Left lobe of liver (tissue), 2 donors: ENCODE data around the gene ATF3. TPM values are rescaled to one million over a fixed set of nuclear protein-coding genes. Genes with fewer than 3 reads are reported as not detected.
"Not testable (repeated sequence)": the region's sequence is repeated elsewhere in the genome, so short reads cannot be mapped to it uniquely, and the experiment has no call there.

ENCODE experiments used
- ATAC-seq: fragments of 200-7000 bp; cut with Tn5 transposase; one replicate; pipeline ENCODE4 v1.9.1; 2020; ENCODE audit warnings: mild to moderate bottlenecking, moderate library complexity
- DNase-seq: peaks from one replicate; pipeline ENCODE4 v3.0.0-alpha.2; 2020; ENCODE audit warnings: low spot score
- total RNA-seq: library from RNA; stranded (reverse); gene quantifications from one replicate; pipeline ENCODE4 v1.2.1, GENCODE V29; 2021
- donor health status: DM: no; HTN: no; CAD: no; lungs with moderate emphysema.
- donor health status: DM: no; HTN: yes; CAD: no.

Gene ATF3
- total RNA-seq, 1 donor from 2014 or later = 2.6 TPM

- no peak for DNase-seq
- ATAC-seq = no peak
Measured at GRCh38 chr1:212624976-212625501, 16.5 kb downstream of the ATF3 start.

- ATAC-seq (no peak), DNase-seq (no peak)
Measured at GRCh38 chr1:212625781-212626450, 17.4 kb downstream of the ATF3 start.

- DNase-seq (no peak), ATAC-seq (no peak)
Measured at GRCh38 chr1:212628046-212628445, 19.5 kb downstream of the ATF3 start.

GRCh38 chr1:212628813-212629415, 20.4 kb downstream of the ATF3 start:
- ATAC-seq (peak; percentile 69), DNase-seq (no peak)

GRCh38 chr1:212629450-212630157, 21.0 kb downstream of the ATF3 start:
- DNase-seq (no peak), ATAC-seq (no peak)

GRCh38 chr1:212630158-212630900, 21.8 kb downstream of the ATF3 start:
- ATAC-seq (peak; percentile 90), DNase-seq (peak; percentile 58)

GRCh38 chr1:212633161-212633560, 24.6 kb downstream of the ATF3 start:
- DNase-seq (no peak), ATAC-seq (no peak)

GRCh38 chr1:212634252-212634651, 25.7 kb downstream of the ATF3 start:
- no peak for DNase-seq
- ATAC-seq = no peak

GRCh38 chr1:212635141-212635631, 26.6 kb downstream of the ATF3 start:
- ATAC-seq (no peak), DNase-seq (no peak)

- DNase-seq = no peak
- ATAC-seq = no peak
Measured at GRCh38 chr1:212637902-212638301, 29.3 kb downstream of the ATF3 start.

GRCh38 chr1:212638492-212639151, 30.1 kb downstream of the ATF3 start:
- no peak for DNase-seq
- peak; percentile 17 for ATAC-seq

GRCh38 chr1:212639524-212639923, 31.0 kb downstream of the ATF3 start:
- not testable (repeated sequence) for ATAC-seq, DNase-seq

- ATAC-seq = no peak
- no peak for DNase-seq
Measured at GRCh38 chr1:212640223-212640878, 31.8 kb downstream of the ATF3 start.

- DNase-seq = no peak
- no peak for ATAC-seq
Measured at GRCh38 chr1:212641956-212642355, 33.4 kb downstream of the ATF3 start.

- no peak for DNase-seq
Measured at GRCh38 chr1:212643877-212644276, 35.3 kb downstream of the ATF3 start.

GRCh38 chr1:212644866-212645545, 36.4 kb downstream of the ATF3 start:
- no peak for ATAC-seq
- DNase-seq = no peak

More at GRCh38 chr1:212643877-212644276, 35.3 kb downstream of the ATF3 start:
- ATAC-seq = no peak

GRCh38 chr1:212645546-212646543, 37.3 kb downstream of the ATF3 start:
- ATAC-seq (no peak), DNase-seq (no peak)

- no peak for DNase-seq
- peak; percentile 57 for ATAC-seq
Measured at GRCh38 chr1:212646588-212646987, 38.0 kb downstream of the ATF3 start.
